Middle frontal gyrus (tissue), 1 donor: Measurements from ENCODE around the gene SYNPO2.
"Not testable (repeated sequence)": the region's sequence is repeated elsewhere in the genome, so short reads cannot be mapped to it uniquely, and the experiment has no call there.

ENCODE experiments used
- DNase-seq: peaks from one replicate; pipeline ENCODE4 v3.0.0-alpha.2; 2015; ENCODE audit warnings: low spot score; ENCODE audit errors: extremely low spot score

SYNPO2 gene

DNA sequence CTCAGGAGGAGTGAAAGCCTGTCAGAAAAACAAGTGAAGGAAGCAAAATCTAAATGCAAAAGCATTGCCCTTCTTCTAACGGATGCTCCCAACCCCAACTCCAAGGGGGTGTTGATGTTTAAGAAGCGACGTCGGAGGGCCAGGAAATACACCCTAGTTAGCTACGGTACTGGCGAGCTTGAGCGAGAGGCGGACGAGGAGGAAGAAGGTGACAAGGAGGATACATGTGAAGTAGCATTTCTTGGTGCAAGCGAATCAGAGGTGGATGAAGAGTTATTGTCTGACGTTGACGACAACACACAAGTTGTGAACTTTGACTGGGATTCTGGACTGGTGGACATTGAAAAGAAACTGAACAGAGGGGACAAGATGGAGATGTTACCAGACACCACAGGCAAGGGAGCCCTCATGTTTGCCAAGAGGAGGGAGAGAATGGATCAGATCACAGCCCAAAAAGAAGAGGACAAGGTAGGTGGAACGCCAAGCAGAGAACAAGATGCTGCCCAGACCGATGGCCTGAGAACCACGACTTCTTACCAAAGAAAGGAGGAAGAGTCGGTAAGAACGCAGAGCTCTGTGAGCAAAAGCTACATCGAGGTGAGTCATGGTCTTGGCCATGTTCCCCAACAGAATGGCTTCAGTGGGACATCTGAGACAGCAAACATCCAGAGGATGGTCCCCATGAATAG lies 141.3 kb downstream of the SYNPO2 start:
- DNase-seq = no peak

DNA sequence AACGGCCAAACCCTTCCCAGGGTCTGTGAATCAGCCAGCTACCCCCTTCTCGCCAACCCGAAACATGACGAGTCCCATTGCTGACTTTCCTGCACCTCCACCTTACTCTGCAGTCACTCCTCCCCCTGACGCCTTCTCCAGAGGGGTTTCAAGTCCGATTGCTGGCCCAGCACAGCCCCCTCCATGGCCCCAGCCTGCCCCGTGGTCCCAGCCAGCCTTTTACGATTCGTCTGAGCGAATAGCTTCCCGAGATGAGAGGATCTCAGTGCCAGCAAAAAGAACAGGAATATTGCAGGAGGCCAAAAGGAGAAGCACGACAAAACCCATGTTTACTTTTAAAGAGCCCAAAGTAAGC lies 141.9 kb downstream of the SYNPO2 start:
- no peak for DNase-seq

DNA sequence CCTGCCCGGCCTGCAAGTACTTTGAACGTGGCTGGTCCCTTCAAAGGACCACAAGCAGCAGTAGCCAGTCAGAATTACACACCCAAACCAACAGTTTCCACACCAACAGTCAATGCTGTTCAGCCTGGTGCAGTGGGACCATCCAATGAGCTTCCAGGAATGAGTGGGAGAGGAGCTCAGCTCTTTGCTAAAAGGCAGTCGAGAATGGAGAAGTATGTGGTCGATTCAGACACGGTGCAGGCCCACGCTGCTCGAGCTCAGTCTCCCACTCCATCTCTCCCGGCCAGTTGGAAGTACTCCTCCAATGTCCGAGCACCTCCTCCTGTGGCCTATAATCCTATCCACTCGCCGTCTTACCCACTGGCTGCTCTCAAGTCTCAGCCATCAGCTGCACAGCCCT lies 142.6 kb downstream of the SYNPO2 start:
- DNase-seq = no peak

DNA sequence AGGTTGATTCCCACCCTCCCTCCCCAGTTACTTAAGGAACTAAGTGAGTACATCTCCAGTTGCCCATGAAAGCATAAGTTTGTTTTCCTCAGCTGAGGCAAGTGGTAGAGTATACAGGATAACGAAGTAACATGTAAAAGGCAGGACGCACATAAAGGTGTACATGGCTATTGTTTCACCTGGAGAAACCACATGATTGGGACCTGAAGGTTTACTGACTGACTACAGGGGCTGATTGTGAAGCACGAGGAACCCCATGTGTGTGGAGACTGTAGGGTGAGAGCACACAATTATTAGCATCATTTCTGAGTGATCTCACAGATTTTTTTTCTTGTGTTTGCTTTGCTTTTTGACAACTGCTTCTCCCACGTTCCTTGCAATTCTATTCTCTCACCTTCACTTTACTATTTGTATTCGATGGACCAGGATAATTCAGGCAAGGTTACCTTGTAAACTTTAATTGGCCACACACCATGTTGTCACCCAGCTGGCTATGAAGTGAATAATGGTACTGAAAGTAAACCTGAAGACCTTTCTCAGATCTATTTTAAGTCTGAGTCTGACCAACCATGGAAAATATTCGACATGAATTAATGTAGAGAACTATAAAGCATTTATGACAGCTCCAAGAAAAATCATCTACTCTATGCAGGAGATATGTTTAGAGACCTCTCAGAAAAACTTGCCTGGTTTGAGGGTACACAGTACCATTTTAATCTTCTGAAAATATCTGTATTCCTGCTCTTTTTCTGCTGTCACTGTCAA lies 144.4 kb downstream of the SYNPO2 start:
- no peak for DNase-seq

DNA sequence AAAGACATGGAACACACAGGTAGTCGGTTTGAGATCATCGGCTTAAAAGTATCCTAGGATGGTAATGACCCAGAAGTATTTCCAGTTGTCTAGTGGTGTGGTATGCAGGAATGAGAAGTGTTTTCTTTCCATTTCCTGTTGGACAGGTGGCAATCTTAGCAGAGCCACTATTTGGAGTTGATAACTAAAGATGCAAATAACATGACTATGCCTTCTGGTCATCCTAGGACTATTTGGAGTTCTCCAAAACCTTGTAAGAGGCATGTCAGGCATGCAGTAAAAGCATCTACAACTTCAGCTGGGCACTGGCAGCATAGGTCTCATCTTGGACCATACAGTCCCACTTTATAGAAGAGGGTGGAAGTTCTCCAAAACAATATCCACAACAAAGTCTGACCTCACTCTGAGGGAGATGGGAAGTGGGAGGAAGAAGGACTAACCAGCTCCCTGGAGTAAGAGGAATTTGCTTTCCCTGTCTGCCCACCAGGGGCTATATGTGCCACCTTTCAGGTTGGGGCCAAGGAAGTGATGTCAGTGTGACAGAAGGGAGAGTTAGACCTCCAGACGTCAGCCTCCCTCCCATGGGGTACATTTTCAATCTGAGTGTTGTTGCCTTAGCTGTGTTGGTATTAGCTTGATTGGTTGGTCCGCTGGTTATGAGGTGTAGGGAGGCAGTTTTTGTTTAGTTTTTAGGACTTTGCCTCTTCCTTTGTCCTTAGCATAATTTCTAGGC lies 145.8 kb downstream of the SYNPO2 start:
- no peak for DNase-seq

DNA sequence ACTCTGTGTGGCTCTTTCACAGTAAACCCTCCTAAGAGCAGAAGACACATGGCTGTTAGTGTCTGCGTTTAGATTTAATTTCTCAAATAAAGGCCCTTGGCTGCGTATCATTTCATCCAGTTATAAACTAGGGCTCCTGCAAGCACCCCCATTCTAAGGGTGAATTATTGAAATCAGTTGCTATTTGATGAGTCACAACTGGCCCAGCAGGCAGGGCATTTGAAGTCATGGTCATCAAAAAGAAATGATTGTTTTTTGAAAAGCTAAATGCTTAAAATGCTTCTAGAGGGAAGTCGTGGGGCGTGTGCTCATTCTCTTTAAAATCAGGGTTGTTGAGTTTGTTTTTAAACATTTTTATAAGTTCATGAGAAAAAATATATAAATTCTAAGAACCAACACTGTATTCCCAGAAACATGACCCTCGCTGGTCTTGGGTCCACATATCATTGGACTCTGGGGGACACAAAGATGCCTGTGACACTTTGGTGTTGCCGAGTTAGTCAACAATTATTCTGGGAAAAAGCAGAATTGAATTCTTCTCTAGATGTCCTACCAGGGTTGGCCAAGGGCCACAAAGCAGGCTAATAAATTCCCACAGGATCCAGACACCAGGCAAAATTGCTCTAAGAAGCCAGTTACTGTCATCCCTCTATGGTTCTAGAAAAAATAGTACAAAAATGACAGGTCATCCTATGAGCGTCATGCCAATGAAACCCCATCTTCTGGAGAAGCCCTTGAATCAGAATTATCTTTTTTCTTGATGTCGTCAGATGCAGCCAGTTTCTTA lies 147.5 kb downstream of the SYNPO2 start:
- no peak for DNase-seq

DNA sequence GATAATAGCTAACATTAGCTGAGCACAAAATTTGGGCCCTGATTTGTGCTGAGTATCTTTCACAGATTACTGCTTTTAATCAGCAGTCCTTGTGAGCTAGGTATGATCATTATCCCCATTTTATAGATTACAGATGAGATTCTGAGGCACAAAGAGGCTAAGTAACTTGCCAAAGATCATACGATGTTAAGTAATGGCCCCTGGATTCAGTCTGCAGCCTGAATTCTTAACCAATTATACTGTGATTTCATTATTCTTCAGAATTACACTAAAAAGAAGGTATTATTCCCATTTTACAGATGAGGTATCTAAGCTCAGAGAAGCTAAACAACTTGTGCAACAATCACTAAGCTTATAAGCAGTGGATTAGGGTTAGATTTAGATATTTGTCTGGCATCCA lies 149.1 kb downstream of the SYNPO2 start:
- DNase-seq = no peak

DNA sequence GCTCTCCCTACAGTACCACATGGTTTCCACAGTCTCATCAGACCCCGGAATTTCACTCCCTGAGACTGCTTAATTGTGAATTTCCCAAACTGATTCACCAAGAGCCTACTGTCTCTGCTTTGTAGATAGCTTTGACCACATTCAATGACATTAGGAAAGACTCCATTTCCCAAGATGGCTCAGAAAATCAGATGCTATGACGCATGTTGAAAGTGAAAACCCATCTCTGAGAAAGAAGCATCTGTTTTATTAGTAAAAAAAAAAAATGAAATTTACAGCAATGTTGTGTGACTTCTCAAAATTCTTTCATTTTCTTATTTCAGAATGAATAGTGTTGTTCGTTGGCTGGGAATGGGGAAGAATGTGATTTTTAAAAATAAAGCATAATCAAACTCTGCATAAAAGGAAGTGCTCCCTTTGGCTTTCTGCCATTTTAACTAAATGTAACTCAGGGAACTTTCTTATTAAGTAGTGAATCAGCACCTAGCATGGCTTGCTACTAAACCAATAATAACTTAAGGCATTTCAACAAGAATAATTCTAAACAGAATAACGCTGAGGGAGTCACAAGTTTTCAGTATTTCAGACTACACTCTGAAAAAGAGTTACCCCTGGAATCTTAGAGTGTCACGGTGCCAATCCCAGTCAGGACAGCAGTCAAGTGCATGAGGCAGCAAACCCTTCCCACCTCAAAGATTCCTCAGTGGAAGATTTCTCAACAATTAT lies 149.6 kb downstream of the SYNPO2 start:
- DNase-seq = no peak

DNA sequence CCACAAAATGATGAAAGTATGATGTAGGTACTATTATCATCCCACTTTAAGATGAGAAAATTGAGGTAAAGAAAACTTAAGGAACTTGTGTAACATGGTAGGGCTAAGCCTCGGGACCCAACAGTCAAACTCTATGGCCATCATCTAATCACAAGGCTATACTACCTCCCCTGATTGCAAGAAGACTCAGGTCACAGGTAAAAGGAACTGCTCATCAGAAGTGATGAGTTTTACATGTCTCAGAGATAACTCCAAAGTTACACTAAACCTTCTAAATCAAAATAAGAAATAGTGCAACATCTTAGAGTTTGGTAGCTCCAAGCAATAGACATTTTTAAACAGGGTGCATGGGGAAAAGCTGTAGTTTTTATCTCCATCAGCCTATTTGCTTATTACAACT lies 150.5 kb downstream of the SYNPO2 start:
- no peak for DNase-seq

DNA sequence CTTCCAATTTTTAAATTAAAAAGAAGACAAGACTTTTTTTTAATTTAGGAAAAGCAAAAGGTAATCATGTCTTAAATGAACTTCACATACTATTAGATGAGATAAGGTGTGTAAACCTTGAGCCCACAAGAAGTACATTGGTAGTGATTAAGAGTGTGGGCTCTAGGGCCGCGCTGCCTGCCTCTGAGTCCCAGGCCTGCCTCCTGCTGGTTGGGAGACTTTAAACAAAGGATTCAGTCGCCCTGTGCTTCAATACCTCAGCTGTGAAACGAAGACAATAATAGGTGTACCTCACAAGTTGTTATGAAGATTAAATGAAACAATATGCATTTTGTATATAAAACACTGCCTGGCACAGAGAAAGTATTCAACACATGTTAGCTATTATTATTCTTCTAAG lies 151.1 kb downstream of the SYNPO2 start:
- DNase-seq = no peak

DNA sequence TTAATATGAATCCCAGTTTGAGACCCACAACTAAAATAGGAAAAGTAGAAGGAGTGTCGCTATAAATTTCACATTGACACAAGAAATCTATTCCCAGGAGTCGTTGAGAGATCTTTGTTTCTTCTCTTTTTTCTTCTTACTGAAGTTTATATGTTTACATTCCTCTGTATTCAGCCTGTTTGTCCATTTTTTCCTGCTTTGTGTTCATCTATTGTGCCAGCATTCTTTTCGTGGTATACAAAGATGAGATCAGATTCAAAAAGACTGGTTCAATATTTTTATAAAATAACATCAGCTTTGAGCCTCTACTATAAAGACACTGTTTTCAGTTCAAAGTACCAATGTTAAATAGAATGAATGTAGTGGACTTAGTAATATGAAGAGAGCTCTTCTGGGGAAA lies 151.6 kb downstream of the SYNPO2 start:
- DNase-seq = no peak

DNA sequence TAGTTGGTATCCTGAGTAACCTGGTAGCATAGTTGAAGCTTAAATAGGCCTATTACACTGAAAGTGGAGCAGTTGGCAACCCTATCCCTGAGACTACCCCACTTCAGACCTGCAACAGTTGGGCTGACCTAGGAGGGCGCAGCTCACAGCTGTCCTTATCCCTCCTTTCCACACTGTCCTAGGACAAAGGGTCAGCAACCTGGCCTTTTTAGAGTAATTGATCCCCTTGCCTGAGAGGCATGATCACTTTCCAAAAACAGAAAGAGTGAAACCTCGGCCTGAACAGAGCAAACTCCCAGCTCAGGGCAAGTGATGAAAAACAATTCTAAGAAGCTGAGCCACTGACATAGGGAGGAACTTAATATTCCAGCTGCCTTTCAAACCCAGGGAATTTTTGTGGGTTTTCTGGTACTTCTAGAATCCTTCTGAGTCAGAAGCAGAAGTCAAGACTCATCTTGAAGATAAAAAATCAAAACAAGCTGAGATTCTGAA lies 152.1 kb downstream of the SYNPO2 start:
- no peak for DNase-seq

DNA sequence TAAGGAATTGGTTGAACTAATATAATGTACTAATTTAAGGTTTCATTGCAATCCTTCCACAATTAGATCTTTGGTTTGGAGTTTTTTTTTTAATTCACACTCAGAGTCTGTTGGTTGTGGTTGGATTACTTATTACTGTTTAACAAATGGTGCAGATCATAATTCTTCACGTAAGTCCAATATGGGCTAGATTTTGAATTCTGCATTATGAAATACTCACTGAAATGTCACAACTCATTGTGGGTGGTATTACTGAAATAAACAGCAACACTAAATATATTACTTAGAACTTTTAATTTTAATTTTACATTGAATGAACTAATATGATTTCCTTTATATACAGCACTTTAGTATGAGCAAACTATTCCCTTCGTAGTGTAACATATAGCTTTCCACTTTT lies 152.7 kb downstream of the SYNPO2 start:
- DNase-seq = no peak

DNA sequence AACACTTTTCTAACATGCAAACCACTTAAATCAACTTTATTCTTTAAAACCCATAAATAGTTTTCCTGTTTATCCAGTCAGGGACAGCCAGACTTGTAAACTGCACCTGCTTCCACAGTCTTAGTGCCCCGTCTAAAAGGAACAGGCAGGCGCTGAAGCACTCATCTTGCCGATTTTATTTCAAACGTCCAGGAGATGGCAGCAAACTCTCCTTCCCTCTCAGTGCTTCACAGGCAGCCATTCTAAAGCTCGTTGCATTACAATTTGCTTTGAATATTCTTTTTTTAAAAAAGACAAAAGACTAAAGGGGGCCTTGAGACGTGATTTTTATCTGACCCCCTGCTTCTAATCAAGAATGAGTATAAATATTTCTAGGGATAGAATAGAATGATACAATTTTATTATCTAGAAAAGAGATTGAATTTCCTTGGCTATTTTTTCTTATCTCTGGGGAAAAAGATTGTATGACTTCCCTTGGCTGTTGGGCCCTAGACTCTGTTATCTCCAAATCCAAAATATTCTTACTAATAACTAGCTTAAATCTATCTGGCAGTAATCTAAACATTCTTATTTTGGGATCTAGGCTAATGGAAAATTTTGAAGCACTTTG lies 153.4 kb downstream of the SYNPO2 start:
- peak; percentile 50 for DNase-seq

DNA sequence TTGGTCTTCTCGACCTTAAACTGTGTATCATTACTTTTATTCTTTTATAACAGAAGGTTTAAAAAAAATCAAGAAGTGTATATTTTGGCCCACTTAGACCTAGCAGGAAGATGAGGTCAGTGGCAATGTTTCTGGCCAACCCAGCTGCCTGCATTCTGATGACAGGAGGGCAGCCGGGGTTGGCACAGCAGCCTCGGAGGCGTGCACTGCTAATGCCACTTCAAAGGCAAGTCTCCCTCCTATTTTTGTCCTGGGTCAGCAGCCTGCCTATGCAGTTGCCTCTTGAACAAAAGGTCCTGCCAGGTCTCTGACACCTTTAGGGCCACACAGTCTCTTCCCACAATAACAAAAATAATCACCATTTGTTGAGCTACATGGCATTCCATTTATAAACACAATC lies 157.6 kb downstream of the SYNPO2 start:
- no peak for DNase-seq

DNA sequence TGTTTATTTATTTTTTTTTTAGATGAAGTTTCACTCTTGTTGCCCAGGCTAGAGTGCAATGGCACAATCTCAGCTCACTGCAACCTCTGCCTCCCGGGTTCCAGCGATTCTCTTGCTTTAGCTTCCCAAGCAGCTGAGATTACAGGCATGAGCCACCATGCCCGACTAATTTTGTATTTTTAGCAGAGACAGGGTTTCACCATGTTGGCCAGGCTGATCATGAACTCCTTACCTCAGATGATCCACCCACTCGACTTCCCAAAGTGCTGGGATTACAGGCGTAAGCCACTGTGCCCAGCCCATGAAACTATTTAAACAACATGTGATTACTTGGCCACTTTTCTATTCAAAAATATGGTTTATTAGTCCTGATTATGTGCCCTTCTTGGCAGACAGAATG lies 158.4 kb downstream of the SYNPO2 start:
- not testable (repeated sequence) for DNase-seq

DNA sequence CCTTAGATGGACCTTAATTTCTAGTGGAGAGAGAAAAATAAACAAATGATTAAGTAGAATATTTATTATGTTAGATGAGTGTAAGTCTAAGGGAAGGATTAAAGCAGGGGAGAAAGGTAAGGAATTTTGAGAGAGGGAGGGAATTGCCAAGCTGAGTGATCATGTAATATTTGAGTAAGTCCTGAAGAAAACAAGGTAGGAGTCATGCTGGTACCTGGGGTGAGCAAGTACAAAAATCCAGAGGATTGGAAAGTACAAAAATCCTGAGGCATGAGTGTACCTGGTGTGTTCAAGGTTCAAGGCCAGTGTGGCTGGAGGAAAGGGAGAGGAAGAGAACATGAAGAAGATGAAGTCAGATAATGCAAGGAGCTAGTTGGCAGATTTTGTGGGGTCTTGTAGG lies 159.8 kb downstream of the SYNPO2 start:
- DNase-seq = no peak

DNA sequence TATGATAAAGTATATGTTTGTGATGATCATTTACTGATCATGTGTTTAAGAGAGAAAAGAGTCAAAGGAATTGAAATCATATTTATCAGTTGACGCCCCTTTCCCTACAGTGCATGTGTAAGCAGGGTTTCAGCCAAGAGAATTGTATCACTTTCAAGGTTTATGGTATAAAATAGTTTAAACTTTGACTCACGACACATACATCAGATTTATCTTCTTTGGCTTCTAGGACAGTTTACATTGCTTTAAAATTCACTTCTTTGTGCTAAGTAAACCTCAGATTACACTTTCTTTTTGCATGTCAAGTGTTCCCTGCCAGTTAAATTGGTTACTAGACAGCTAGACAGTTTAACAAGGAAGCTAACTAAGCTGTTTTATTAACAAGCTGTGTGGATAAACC lies 160.7 kb downstream of the SYNPO2 start:
- DNase-seq = no peak

DNA sequence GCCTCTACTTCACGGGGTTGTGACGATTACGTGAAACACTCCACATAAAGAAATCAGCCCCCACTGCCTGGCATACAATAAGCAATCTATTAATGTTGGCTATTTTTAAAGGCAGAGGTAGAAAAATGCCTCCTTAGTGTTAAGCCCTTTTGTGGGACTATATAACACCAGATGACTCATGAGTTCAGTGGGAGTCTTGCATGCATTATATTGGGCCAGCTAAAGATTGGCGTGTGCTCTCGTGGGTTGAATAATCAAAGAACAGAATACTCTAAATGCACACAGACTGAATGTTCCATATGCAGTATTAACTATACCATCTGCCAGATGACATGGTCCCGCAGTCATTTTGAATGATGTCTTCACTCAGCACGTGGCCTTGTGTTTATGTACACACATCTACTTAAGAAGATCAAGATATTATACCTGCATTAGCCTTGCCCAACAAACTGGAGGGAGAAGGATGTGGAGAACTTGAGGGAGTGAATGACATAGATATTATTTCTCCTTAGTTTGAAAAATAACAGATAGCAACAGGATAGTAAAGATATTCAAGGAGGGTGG lies 162.0 kb downstream of the SYNPO2 start:
- DNase-seq = no peak

DNA sequence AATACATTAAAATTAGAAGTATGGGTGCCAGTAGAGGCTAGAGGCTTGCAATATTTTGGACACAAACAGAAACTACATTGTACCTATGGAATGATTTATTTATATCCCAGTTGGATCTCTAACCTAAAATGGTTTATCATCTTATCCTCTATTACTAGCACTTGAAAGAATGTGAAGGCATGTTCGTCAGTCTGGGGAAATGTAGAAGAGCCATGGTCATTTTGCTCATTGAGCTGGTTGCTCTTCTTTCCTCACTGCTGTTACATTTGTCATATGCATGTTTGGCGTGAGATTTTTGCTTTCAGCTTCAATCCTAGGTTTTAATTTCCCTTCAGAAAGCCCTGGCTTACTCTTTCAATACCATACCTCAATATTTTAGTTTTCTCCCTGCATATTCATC lies 164.6 kb downstream of the SYNPO2 start:
- DNase-seq = no peak
